ENCODE results near the gene PTPRN2.

- TF ChIP-seq BHLHE40 (IDR thresholded peaks at IDR 0.05; ENCODE audit: low read length) (no peak), ETS2 (tag; IDR thresholded peaks at IDR 0.05; ENCODE audit: borderline replicate concordance, poor library complexity, severe bottlenecking) (no peak), BCLAF1 (IDR thresholded peaks at IDR 0.05; ENCODE audit: borderline replicate concordance in 1 of 2, control insufficient read depth in 1 of 2, low read depth in 2 of 2, low read length in 1 of 2) (no peak), EGR1 (conservative IDR thresholded peaks at IDR 0.05) (no peak), SETDB1 (IDR thresholded peaks at IDR 0.05; ENCODE audit: low read length) (no peak), CTCF (IDR thresholded peaks at IDR 0.05 in 2 of 3, conservative IDR thresholded peaks at IDR 0.05 in 1 of 3; ENCODE audit: insufficient read depth in 2 of 3, low read depth in 1 of 3, low read length in 3 of 3) (no peak), POLR2A (conservative IDR thresholded peaks at IDR 0.05) (no peak), PHB2 (IDR thresholded peaks at IDR 0.05; ENCODE audit: low read depth) (no peak), REST (IDR thresholded peaks at IDR 0.05; ENCODE audit: borderline replicate concordance) (no peak), REST (CRISPR knock-in tag; IDR thresholded peaks at IDR 0.05; ENCODE audit: low read depth) (no peak), GABPA (tag; conservative IDR thresholded peaks at IDR 0.05; ENCODE audit: low read depth) (no peak), CEBPB (tag; IDR thresholded peaks at IDR 0.05) (no peak), SP1 (CRISPR knock-in tag; IDR thresholded peaks at IDR 0.05) (no peak), CREM (IDR thresholded peaks at IDR 0.05; ENCODE audit: low read depth) (no peak), HDAC3 (IDR thresholded peaks at IDR 0.05; ENCODE audit: borderline replicate concordance, partially characterized antibody) (no peak)
Measured at GRCh38 chr7:158348446-158348845, 239.2 kb downstream of the PTPRN2 start.
